HCT116 (cell line): Measurements from ENCODE around the gene AKAP5. TPM values are rescaled to one million over a fixed set of nuclear protein-coding genes. Genes with fewer than 3 reads are reported as not detected.

Source experiments
- total RNA-seq: library from RNA; stranded (reverse); gene quantifications from one replicate; pipeline ENCODE4 v1.2.1, GENCODE V29; 2021; ENCODE audit not compliant: unreplicated experiment

Gene AKAP5
- total RNA-seq, 1 experiment from 2014 or later = 0.54 TPM

Other genes with a start within 250 kb of the AKAP5 start
- 0.32 TPM for gene ESR2, start 171.1 kb upstream of the AKAP5 start, total RNA-seq
- 153 TPM for gene MTHFD1, start 77.1 kb upstream of the AKAP5 start, total RNA-seq
- 19.0 TPM for gene ZBTB25, start 38.3 kb downstream of the AKAP5 start, total RNA-seq
- gene ZBTB1, start 39.3 kb downstream of the AKAP5 start, total RNA-seq = 20.6 TPM
- 2.5 TPM for gene HSPA2, start 75.2 kb downstream of the AKAP5 start, total RNA-seq
- gene PPP1R36, start 84.5 kb downstream of the AKAP5 start, total RNA-seq = 0.47 TPM
- gene PLEKHG3, start 238.9 kb downstream of the AKAP5 start, total RNA-seq = 55.6 TPM